GM23338 (cell line): ENCODE results near the gene DISP3. TPM values are rescaled to one million over a fixed set of nuclear protein-coding genes. Genes with fewer than 3 reads are reported as not detected.

Experiments
- ATAC-seq: fragments of 200-7000 bp; cut with Tn5 transposase; 3 replicates; pipeline ENCODE4 v1.9.1; 2020
- DNase-seq: peaks from one replicate; pipeline ENCODE4 v3.0.0-alpha.2; 2015; ENCODE audit warnings: low spot score
- H2AFZ ChIP-seq: fragments of 200-600 bp; sonication (generic); 2 replicates; pipeline ENCODE4 v1.8.0; 2016; ENCODE audit warnings: antibody characterized with exemption, mild to moderate bottlenecking, moderate library complexity
- H3F3A ChIP-seq: fragments of 200-600 bp; sonication (generic); replicated peaks from 2 replicates; pipeline ENCODE4 v1.8.0; 2017; ENCODE audit warnings: antibody characterized with exemption, mixed run types, low read depth
- H3K27ac ChIP-seq: fragments of 200-600 bp; sonication (generic); 2 replicates; pipeline ENCODE4 v1.6.1; 2016; ENCODE audit warnings: low read depth
- H3K27me3 ChIP-seq: fragments of 200-600 bp; sonication (generic); 2 replicates; pipeline ENCODE4 v1.8.0; 2016; ENCODE audit warnings: mild to moderate bottlenecking, mixed run types, moderate library complexity; ENCODE audit not compliant: insufficient read depth
- H3K36me3 ChIP-seq: fragments of 200-600 bp; sonication (generic); 2 replicates; pipeline ENCODE4 v1.8.0; 2016; ENCODE audit warnings: mild to moderate bottlenecking; ENCODE audit not compliant: insufficient read depth
- H3K4me1 ChIP-seq: fragments of 200-600 bp; sonication (generic); 2 replicates; pipeline ENCODE4 v1.8.0; 2016; ENCODE audit warnings: mild to moderate bottlenecking, moderate library complexity; ENCODE audit not compliant: insufficient read depth
- H3K4me2 ChIP-seq: fragments of 200-600 bp; sonication (generic); 2 replicates; pipeline ENCODE4 v1.7.1; 2017; ENCODE audit warnings: mixed run types
- H3K4me3 ChIP-seq: fragments of 200-600 bp; sonication (generic); 2 replicates; pipeline ENCODE4 v1.6.1; 2016; ENCODE audit warnings: mixed run types
- H3K79me2 ChIP-seq: fragments of 200-600 bp; sonication (generic); replicated peaks from 2 replicates; pipeline ENCODE4 v1.8.0; 2017; ENCODE audit warnings: mild to moderate bottlenecking; ENCODE audit not compliant: insufficient read depth
- H3K9me2 ChIP-seq: fragments of 200-600 bp; sonication (generic); 2 replicates; pipeline ENCODE4 v1.8.0; 2017; ENCODE audit not compliant: insufficient read depth
- H4K20me1 ChIP-seq: fragments of 200-600 bp; sonication (generic); replicated peaks from 2 replicates; pipeline ENCODE4 v1.8.0; 2017; ENCODE audit warnings: mild to moderate bottlenecking; ENCODE audit not compliant: insufficient read depth
- H3K27ac Mint-ChIP-seq: 2 replicates; pipeline ENCODE4 v1.8.0; 2020; ENCODE audit warnings: inconsistent platforms, mild to moderate bottlenecking, moderate library complexity, mixed read lengths
- H3K27me3 Mint-ChIP-seq: 3 replicates; pipeline ENCODE4 v1.8.0; 2022; ENCODE audit warnings: low read depth, mild to moderate bottlenecking, moderate library complexity, mixed read lengths, inconsistent platforms; ENCODE audit not compliant: insufficient read depth, poor library complexity
- H3K36me3 Mint-ChIP-seq: 3 replicates; pipeline ENCODE4 v1.8.0; 2021; ENCODE audit warnings: low read depth, mild to moderate bottlenecking, inconsistent platforms, moderate library complexity, mixed read lengths
- H3K4me1 Mint-ChIP-seq: 3 replicates; pipeline ENCODE4 v1.8.0; 2020; ENCODE audit warnings: mild to moderate bottlenecking, inconsistent platforms, mixed read lengths
- H3K4me3 Mint-ChIP-seq: 3 replicates; pipeline ENCODE4 v1.8.0; 2021; ENCODE audit warnings: moderate library complexity, mild to moderate bottlenecking, inconsistent platforms, mixed read lengths
- H3K9me3 Mint-ChIP-seq: 3 replicates; pipeline ENCODE4 v1.8.0; 2020; ENCODE audit warnings: moderate library complexity, mild to moderate bottlenecking, inconsistent platforms, mixed read lengths
- CREB1 ChIP-seq: fragments of 250-450 bp; sonication (Bioruptor Pico); IDR thresholded peaks from 2 replicates; pipeline ENCODE4 v1.5.0; 2020; ENCODE audit warnings: low read depth, mild to moderate bottlenecking, moderate library complexity
- EZH2 ChIP-seq: fragments of 200-600 bp; sonication (generic); IDR thresholded peaks from one replicate; pipeline ENCODE4 v1.8.0; 2017; ENCODE audit warnings: antibody characterized with exemption, mild to moderate bottlenecking, low read depth; ENCODE audit not compliant: unreplicated experiment
- EZH2phosphoT487 ChIP-seq: fragments of 200-600 bp; sonication (generic); IDR thresholded peaks from one replicate; pipeline ENCODE4 v1.8.1; 2018; ENCODE audit warnings: antibody characterized with exemption; ENCODE audit not compliant: unreplicated experiment
- JUNB ChIP-seq: IDR thresholded peaks from one replicate; pipeline ENCODE4 v1.6.1; 2016; ENCODE audit warnings: antibody characterized with exemption; ENCODE audit not compliant: unreplicated experiment
- NANOG ChIP-seq: IDR thresholded peaks from 2 replicates; pipeline ENCODE4 v1.6.1; 2016; ENCODE audit warnings: antibody characterized with exemption, borderline replicate concordance
- POLR2AphosphoS5 ChIP-seq: IDR thresholded peaks from 2 replicates; pipeline ENCODE4 v1.6.1; 2016; ENCODE audit warnings: antibody characterized with exemption, low read depth
- STAT1 ChIP-seq: IDR thresholded peaks from one replicate; pipeline ENCODE4 v1.6.1; 2016; ENCODE audit warnings: antibody characterized with exemption; ENCODE audit not compliant: unreplicated experiment
- ZNF114 ChIP-seq: fragments of 250-450 bp; sonication (Bioruptor Pico); IDR thresholded peaks from 2 replicates; pipeline ENCODE4 v1.5.0; 2020; ENCODE audit warnings: mild to moderate bottlenecking, moderate library complexity
- ZNF331 ChIP-seq: fragments of 250-450 bp; sonication (Bioruptor Pico); IDR thresholded peaks from 2 replicates; pipeline ENCODE4 v1.5.0; 2020; ENCODE audit warnings: low read depth, mild to moderate bottlenecking, moderate library complexity
- polyA plus RNA-seq: library from polyadenylated mRNA; unstranded; fragments of >200 nt; fragmentation: Nextera tagmentation; extraction: Ambion mirVana; gene quantifications from 2 replicates; pipeline ENCODE4 v1.2.1, GENCODE V29; 2016
- total RNA-seq: library from RNA; depleted of rRNA; stranded (reverse); fragments of >200 nt; shearing (Covaris generic); gene quantifications from 2 replicates; pipeline ENCODE4 v1.2.3, GENCODE V29; 2014
- TF ChIP-seq, protein P1 (sequence below), 2 experiments: fragments of 200-600 bp in 1 of 2; sonication (generic) in 1 of 2; conservative IDR thresholded peaks; 2 replicates each; pipeline versions ENCODE4 v1.5.1 to v1.6.1; 2016 to 2017; ENCODE audit warnings: antibody characterized with exemption in 2 of 2, low read depth in 2 of 2, mild to moderate bottlenecking in 2 of 2, moderate library complexity in 1 of 2
- TF ChIP-seq, protein P2 (sequence below): IDR thresholded peaks from one replicate; pipeline ENCODE4 v1.6.1; 2018; ENCODE audit warnings: antibody characterized with exemption; ENCODE audit not compliant: unreplicated experiment
- TF ChIP-seq, protein P3 (sequence below): fragments of 250-450 bp; sonication (Bioruptor Pico); IDR thresholded peaks from 2 replicates; pipeline ENCODE4 v1.5.0; 2020; ENCODE audit warnings: mild to moderate bottlenecking, moderate library complexity
- TF ChIP-seq, protein P4 (sequence below): IDR thresholded peaks from 2 replicates; pipeline ENCODE4 v1.6.1; 2016; ENCODE audit warnings: antibody characterized with exemption

Gene DISP3
- total and polyA plus RNA-seq, 2 experiments from 2014 or later = 3.2 to 11.1 TPM

DNA sequence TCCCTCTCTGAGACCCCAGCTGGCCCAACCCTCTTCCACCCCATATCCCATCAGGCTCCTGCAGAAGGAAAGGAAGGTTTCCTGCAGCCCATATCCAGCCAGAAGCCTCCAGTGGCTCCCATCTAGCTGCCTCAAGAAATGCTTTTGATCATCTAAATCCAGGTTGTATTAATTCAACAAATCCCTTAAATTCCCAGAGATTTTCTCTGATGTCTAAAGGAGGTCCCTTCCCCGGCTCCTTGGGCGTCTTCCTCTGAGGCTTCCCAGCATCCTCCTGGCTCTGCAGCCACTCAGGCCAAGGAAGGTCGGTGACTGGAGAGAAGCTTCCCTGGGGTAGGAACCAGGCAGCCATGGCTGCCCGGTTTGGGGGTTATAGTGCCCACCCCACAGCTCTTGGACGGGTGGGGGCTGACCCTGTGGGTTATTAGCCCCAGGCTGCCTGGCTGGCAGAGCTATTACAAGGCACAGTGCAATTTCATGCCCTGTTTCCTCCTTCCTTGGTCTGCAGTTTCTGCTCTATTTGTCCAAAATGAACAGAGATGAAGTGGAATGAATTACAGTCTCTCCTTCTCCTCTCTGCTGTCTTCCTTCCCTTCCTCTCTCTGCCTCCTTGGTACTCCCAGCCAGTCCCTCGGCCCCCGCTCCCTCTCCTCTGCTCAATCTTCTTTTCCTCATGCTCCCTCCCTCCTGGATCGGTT is 34.8 kb upstream of the DISP3 start:
- no peak overlapping the region for H3K4me2 ChIP-seq
- H3K27me3 ChIP-seq = no peaks in the 10 kb centered on the region
- no peak for ATAC-seq
- no peak overlapping the region for H3K4me3 Mint-ChIP-seq
- H3K79me2 ChIP-seq = no peaks in the 10 kb centered on the region
- H3K36me3 Mint-ChIP-seq = no peaks in the 10 kb centered on the region
- no peak overlapping the region for H2AFZ ChIP-seq
- no peak overlapping the region for H3K27ac ChIP-seq
- H3K9me2 ChIP-seq = no peaks in the 10 kb centered on the region
- H3K4me1 Mint-ChIP-seq = peaks cover 4% of the 10 kb centered on the region; the same call in 2 of the 3 replicates
- DNase-seq = no peak
- TF ChIP-seq JUNB = no peak
- TF ChIP-seq NANOG = no peak
- no peak for TF ChIP-seq EZH2phosphoT487
- TF ChIP-seq ZNF331 = no peak
- TF ChIP-seq, protein P1, sequence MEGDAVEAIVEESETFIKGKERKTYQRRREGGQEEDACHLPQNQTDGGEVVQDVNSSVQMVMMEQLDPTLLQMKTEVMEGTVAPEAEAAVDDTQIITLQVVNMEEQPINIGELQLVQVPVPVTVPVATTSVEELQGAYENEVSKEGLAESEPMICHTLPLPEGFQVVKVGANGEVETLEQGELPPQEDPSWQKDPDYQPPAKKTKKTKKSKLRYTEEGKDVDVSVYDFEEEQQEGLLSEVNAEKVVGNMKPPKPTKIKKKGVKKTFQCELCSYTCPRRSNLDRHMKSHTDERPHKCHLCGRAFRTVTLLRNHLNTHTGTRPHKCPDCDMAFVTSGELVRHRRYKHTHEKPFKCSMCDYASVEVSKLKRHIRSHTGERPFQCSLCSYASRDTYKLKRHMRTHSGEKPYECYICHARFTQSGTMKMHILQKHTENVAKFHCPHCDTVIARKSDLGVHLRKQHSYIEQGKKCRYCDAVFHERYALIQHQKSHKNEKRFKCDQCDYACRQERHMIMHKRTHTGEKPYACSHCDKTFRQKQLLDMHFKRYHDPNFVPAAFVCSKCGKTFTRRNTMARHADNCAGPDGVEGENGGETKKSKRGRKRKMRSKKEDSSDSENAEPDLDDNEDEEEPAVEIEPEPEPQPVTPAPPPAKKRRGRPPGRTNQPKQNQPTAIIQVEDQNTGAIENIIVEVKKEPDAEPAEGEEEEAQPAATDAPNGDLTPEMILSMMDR (conservative IDR thresholded peaks at IDR 0.05; ENCODE audit: low read depth in 2 of 2) = no peak
- TF ChIP-seq POLR2AphosphoS5 = no peak
- TF ChIP-seq STAT1 = no peak
- TF ChIP-seq, protein P2, sequence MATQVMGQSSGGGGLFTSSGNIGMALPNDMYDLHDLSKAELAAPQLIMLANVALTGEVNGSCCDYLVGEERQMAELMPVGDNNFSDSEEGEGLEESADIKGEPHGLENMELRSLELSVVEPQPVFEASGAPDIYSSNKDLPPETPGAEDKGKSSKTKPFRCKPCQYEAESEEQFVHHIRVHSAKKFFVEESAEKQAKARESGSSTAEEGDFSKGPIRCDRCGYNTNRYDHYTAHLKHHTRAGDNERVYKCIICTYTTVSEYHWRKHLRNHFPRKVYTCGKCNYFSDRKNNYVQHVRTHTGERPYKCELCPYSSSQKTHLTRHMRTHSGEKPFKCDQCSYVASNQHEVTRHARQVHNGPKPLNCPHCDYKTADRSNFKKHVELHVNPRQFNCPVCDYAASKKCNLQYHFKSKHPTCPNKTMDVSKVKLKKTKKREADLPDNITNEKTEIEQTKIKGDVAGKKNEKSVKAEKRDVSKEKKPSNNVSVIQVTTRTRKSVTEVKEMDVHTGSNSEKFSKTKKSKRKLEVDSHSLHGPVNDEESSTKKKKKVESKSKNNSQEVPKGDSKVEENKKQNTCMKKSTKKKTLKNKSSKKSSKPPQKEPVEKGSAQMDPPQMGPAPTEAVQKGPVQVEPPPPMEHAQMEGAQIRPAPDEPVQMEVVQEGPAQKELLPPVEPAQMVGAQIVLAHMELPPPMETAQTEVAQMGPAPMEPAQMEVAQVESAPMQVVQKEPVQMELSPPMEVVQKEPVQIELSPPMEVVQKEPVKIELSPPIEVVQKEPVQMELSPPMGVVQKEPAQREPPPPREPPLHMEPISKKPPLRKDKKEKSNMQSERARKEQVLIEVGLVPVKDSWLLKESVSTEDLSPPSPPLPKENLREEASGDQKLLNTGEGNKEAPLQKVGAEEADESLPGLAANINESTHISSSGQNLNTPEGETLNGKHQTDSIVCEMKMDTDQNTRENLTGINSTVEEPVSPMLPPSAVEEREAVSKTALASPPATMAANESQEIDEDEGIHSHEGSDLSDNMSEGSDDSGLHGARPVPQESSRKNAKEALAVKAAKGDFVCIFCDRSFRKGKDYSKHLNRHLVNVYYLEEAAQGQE = no peak
- TF ChIP-seq, protein P3, sequence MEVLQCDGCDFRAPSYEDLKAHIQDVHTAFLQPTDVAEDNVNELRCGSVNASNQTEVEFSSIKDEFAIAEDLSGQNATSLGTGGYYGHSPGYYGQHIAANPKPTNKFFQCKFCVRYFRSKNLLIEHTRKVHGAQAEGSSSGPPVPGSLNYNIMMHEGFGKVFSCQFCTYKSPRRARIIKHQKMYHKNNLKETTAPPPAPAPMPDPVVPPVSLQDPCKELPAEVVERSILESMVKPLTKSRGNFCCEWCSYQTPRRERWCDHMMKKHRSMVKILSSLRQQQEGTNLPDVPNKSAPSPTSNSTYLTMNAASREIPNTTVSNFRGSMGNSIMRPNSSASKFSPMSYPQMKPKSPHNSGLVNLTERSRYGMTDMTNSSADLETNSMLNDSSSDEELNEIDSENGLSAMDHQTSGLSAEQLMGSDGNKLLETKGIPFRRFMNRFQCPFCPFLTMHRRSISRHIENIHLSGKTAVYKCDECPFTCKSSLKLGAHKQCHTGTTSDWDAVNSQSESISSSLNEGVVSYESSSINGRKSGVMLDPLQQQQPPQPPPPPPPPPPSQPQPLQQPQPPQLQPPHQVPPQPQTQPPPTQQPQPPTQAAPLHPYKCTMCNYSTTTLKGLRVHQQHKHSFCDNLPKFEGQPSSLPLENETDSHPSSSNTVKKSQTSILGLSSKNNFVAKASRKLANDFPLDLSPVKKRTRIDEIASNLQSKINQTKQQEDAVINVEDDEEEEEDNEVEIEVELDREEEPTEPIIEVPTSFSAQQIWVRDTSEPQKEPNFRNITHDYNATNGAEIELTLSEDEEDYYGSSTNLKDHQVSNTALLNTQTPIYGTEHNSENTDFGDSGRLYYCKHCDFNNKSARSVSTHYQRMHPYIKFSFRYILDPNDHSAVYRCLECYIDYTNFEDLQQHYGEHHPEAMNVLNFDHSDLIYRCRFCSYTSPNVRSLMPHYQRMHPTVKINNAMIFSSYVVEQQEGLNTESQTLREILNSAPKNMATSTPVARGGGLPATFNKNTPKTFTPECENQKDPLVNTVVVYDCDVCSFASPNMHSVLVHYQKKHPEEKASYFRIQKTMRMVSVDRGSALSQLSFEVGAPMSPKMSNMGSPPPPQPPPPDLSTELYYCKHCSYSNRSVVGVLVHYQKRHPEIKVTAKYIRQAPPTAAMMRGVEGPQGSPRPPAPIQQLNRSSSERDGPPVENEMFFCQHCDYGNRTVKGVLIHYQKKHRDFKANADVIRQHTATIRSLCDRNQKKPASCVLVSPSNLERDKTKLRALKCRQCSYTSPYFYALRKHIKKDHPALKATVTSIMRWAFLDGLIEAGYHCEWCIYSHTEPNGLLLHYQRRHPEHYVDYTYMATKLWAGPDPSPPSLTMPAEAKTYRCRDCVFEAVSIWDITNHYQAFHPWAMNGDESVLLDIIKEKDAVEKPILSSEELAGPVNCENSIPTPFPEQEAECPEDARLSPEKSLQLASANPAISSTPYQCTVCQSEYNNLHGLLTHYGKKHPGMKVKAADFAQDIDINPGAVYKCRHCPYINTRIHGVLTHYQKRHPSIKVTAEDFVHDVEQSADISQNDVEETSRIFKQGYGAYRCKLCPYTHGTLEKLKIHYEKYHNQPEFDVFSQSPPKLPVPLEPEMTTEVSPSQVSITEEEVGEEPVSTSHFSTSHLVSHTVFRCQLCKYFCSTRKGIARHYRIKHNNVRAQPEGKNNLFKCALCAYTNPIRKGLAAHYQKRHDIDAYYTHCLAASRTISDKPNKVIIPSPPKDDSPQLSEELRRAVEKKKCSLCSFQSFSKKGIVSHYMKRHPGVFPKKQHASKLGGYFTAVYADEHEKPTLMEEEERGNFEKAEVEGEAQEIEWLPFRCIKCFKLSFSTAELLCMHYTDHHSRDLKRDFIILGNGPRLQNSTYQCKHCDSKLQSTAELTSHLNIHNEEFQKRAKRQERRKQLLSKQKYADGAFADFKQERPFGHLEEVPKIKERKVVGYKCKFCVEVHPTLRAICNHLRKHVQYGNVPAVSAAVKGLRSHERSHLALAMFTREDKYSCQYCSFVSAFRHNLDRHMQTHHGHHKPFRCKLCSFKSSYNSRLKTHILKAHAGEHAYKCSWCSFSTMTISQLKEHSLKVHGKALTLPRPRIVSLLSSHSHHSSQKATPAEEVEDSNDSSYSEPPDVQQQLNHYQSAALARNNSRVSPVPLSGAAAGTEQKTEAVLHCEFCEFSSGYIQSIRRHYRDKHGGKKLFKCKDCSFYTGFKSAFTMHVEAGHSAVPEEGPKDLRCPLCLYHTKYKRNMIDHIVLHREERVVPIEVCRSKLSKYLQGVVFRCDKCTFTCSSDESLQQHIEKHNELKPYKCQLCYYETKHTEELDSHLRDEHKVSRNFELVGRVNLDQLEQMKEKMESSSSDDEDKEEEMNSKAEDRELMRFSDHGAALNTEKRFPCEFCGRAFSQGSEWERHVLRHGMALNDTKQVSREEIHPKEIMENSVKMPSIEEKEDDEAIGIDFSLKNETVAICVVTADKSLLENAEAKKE (CRISPR knock-in tag) = no peak
- TF ChIP-seq, protein P4, sequence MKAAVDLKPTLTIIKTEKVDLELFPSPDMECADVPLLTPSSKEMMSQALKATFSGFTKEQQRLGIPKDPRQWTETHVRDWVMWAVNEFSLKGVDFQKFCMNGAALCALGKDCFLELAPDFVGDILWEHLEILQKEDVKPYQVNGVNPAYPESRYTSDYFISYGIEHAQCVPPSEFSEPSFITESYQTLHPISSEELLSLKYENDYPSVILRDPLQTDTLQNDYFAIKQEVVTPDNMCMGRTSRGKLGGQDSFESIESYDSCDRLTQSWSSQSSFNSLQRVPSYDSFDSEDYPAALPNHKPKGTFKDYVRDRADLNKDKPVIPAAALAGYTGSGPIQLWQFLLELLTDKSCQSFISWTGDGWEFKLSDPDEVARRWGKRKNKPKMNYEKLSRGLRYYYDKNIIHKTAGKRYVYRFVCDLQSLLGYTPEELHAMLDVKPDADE = no peak
- TF ChIP-seq EZH2 = no peak
- no peak for TF ChIP-seq ZNF114 (CRISPR knock-in tag)
- TF ChIP-seq CREB1 (CRISPR knock-in tag) = no peak
- H3K36me3 ChIP-seq = no peaks in the 10 kb centered on the region
- no peak overlapping the region for H3K27ac Mint-ChIP-seq
- no peaks in the 10 kb centered on the region for H4K20me1 ChIP-seq
- no peaks in the 10 kb centered on the region for H3K9me3 Mint-ChIP-seq
- no peaks in the 10 kb centered on the region; the same call in 1 of the 2 replicates for H3K4me1 ChIP-seq
- H3K27me3 Mint-ChIP-seq = peaks cover 6% of the 10 kb centered on the region
- no peak overlapping the region for H3K4me3 ChIP-seq
- H3F3A ChIP-seq = no peaks in the 10 kb centered on the region
